ENCODE measurements around the gene KCNMB1.
"Not testable (repeated sequence)": the region's sequence is repeated elsewhere in the genome, so short reads cannot be mapped to it uniquely, and the experiment has no call there.

Gene KCNMB1

DNA sequence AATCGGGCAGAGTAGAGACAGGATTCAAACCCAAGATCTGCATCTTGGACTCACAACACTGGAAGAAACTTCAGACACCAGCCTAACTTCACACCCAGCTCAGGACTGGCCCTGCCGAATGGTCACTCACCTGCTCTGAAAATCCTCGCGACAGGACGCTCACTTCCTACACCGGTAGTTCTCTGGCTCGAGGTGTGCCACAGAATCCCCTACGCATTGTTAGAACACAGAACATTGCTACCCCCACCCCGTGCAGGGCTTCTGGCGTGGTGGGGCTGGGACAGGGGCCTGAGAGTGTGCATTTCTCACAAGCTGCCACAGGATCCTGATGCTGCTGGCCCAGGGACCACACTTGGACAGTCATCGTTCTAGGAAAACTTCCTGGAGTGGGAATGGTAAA is 12.1 kb downstream of the KCNMB1 start:
- no peak for DNase-seq (ENCODE audit: low spot score)

DNA sequence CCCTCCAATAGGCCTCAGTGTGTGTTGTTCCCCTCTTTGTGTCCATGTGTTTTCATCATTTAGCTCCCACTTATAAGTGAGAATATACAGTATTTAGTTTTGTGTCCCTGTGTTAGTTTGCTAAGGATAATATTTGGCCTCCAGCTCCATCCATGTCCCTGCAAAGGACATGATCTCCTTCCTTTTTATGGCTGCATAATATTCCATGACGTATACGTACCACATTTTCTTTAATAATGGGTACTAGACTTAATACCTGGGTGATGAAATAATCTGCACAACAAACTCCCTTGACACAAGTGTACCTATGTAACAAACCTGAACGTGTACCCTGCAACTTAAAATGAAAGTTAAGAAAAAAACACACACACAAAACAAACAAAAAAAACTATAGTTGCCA is 12.6 kb downstream of the KCNMB1 start:
- not testable (repeated sequence) for DNase-seq (ENCODE audit: low spot score)

DNA sequence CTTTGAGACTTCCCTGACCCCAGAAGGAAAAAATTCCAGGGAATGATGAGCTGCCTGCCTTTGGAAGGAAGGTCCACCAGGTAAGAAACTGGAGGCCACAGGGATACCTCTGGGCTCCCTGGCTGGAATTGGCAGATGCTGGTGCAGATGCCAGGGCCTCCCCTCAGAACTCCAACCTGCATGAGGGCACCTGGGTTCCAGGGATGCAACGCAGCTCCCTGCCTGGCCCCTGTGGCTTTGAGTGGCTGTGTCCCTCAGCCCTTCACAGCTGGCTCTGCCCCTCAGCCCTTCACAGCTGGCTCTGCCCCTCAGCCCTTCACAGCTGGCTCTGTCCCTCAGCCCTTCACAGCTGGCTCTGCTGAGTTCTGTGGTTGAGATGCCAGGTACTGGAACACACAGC is 13.9 kb downstream of the KCNMB1 start:
- no peak for DNase-seq (ENCODE audit: low spot score)

DNA sequence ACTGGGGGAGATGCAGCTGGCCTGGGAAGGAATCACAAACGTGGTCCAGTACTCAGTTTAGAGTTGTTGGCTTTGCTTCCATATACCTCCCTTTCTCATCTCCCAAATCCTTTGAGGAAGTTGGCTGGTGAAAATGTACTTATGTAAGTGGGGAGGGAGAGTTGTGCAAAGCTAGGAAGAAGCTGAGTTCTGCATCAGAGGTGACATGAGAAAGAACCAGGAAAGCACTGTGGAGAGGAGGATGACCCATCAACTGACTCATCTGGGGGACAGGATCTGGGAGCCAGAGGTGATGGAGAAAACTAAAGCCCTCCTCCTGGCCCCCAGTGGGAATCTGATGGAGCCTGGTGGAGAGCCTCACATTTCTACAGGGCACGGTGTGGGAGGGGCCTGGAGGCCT is 16.2 kb downstream of the KCNMB1 start:
- no peak for DNase-seq (ENCODE audit: low spot score)

DNA sequence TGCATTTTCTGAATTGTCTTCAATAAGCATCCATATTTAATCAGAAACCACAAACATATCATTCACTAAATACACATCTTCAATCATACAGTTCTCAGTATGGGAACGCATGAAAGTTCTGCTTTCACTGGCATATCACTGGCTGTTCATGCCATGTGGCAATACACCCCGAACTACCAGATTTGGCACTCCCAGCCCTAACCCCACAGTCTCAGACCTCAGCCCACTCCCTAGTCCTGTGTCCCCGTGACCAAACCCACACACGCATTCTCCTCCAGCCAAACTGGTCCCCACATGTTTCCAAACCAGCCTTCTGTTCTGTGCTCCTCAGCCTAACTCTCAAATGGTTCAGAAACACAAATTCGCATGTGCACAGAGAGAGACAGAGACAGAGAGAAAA is 20.6 kb downstream of the KCNMB1 start:
- DNase-seq (ENCODE audit: low spot score), result no peak

DNA sequence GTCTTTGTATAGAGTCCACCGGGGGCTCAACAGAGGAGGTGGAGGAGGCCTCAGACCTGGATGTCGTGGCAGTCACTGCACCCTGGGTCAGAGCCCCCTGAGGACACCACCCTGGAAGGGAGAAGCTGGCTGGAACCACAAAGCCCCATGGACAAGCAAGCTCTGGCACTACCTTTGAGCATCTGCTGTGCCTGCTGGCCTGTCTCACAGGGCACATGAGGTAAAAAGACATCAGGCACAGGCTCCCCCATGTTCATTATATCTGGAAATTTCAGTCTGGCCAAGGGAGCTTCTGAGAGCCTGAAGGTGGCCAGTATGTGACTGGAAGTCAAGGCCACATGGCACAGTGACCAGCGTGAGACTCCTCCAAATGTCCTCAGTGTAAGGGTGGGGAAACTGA is 22.9 kb downstream of the KCNMB1 start:
- DNase-seq (ENCODE audit: low spot score), result no peak

DNA sequence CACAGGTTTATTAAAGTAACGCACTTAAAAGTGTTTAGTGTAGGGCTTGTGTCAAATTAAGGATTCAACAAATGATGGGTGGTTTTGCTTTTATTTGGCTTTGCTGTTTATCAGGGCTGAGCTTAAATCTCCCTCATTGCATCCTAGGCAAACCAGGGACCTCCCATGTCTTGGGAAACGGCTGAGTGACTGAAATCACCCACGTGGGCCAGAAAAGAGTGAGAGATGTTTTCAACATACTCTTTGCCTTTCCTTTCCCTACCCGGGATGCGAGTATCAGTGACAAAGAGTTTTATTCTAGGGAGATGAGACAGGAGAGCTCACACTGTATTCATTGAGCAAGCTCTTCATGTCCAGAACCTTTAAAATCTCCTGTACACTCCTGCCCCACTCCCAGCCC is 23.3 kb downstream of the KCNMB1 start:
- no peak for DNase-seq (ENCODE audit: low spot score)

DNA sequence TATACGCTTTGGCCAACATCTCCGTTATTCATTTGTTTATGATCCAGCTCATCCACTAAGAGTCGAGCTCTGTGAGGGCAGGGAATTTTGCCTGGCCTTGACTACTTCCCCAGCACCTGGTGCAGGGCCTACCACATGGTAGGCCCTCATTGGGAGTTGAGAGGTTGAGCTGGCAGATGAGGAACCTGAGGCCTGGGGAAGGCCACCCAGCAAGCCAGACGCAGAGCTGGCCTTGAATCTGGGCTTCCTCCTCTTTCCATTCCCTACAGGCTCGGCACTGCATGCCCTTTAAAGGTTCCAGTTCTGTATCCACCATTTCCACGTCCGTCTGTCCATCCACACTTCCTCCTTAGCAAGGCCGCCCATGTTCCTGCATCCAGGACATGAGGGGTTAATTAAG is 24.2 kb downstream of the KCNMB1 start:
- no peak for DNase-seq (ENCODE audit: low spot score)

DNA sequence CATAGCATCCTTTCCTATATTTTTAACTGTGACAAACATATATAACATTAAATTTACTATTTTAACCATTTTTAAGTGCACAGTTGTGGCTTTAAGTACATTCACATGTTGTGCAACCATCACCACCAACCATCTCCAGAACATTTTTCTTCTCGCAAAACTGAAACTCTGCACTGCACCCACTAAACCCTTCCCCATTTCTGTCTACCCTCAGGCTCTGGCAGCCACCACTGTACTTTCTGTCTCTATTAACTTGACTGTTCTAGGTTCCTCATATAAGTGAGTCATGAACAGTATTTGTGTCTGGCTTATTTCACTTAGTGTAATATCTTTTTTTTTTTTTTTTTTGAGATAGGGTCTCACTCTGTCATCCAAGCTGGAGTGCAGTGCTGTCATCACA is 25.5 kb downstream of the KCNMB1 start:
- DNase-seq (ENCODE audit: low spot score), result no peak

DNA sequence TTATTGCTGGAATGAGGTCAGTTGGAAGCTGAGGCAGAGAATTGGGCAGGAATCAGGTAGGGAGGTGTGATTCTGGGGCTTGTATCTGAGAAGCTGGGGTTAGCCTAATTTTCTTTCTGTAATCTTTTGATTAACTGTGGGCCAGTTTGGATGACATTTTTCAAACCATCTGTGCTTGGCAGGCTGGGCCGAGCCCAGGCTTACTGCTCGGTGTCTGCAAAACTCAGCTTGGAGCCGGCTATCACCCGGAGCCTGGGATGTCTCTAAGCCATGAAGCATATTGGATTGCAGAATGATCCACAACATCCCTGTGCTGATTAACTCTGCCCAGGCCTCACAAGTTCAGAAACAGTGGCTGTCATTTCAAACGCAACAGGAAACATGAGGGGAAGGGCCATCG is 26.5 kb downstream of the KCNMB1 start:
- DNase-seq (ENCODE audit: low spot score), result no peak

DNA sequence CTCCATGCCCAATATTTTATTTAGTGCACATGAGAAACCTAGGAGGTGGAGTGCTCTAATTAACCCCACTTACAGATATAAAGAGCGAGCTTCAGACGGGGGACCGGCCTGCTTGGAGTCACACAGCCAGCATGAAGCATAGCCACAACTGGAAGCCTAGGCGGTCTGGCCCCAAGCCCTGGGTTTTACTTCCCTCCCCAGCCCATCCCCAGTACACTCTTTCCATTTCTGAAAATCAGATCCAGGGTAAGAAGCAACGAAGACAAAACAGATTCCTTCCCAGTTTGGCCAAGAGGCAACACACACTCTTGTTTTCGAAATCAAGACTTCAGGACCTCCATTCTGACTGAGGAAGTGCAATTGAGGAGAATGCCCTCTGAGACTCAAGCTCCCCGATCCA is 27.1 kb downstream of the KCNMB1 start:
- no peak for DNase-seq (ENCODE audit: low spot score)

DNA sequence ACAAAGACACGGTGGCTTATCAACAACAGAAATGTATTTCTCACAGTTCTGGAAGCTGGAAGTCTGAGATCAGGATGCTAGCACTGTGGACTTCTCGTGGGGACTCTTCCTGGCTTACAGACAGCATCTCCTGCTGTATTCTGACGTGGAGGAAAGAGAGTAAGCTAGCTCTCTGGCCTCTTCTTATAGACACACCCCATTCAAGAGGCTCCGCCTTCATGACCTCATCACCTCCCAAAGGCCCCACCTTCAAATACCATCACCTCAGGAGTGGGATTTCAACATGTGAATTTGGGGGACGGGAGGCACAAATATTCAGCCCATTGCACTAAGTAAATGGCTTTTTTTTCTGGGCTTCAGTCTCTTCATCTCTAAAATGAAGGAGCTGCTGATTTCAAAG is 27.6 kb downstream of the KCNMB1 start:
- DNase-seq (ENCODE audit: low spot score), result no peak

DNA sequence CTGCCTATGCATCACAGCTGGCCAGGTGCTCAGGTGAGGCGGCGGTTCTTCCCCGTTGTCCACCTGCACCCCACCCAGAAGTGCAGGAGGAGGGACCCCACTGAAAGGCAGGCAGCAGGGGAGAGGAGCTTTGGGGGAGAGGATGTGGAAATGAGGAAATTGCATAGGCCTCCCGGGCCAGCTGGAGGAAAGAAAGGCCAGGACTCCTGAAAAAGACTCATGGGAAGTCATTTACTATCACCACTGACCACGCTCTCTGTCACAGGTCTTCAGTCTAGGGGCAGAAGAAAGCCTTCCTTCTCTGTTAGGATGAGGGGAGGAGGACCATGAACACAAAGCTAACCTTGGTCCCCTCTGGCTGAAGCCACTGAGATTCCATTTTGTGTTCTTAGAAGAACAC is 28.1 kb downstream of the KCNMB1 start:
- no peak for DNase-seq (ENCODE audit: low spot score)

DNA sequence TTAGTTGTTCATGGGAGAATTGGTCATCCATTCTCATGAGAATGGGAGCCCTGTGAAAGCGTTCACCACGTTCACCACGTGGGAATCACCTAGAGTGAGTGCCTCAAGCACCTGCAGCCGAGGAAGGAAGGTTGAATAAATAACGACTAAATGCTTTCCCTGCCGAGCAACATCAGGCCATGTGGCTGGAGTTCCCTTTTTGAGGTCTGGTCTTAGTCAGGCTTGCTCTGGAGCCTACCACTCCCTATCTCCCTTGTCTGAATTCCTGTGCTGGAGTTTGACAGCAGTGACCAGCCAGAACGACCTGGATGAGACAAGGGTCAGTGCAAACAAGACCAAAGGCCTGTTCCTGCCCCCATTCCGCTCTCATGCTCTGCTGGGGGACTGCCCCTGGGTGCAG is 28.5 kb downstream of the KCNMB1 start:
- no peak for DNase-seq (ENCODE audit: low spot score)

DNA sequence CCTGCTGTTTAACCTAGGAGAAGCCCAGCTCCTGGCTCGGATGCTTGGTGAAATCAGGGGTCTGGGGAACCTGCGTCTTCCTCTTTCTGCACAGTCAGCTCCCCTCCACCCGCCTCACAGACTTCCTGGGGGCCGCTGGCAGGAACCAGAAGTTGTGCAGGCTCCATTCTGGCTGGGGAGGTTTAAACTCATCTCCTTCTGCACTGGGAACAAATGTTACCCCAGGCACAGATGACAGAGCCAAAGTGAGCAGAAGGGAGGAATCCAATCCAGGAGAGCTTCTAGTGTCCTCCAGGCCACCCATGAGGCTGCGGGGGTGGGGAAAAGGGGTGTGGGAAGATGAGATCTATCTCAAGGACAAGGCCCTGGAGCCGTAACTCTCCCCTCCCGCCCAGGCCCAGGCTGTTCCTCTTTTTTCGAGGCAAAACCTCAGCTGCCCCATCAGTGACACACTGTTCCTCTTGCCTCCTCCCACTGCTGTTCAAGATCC is 31.2 kb downstream of the KCNMB1 start:
- peak; percentile 14 for DNase-seq (ENCODE audit: low spot score)

DNA sequence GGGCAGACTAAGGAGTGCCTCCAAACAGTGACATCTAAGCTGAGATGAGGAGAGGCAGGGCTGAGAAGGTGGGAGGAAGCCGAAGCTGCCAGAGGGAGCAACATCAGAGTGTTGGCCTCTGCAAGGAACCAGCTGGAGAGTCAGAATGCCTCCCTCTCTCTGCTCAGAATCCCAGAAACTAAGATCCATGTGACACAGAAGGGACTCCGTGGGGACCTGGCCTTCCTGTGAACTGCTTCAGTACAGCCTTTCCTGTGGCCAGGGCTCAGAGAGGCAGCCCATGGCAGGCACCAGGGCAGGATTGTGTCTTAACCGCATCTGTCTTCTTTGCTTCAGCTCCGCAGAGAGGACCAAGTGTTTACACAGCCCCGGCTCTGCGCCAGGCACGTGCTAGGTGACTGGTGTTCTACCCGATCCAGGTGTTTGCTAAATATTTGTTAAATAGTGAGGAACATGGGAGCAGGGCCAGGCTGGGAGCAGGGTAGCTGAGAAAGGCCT is 33.5 kb downstream of the KCNMB1 start:
- DNase-seq (ENCODE audit: low spot score), result no peak

DNA sequence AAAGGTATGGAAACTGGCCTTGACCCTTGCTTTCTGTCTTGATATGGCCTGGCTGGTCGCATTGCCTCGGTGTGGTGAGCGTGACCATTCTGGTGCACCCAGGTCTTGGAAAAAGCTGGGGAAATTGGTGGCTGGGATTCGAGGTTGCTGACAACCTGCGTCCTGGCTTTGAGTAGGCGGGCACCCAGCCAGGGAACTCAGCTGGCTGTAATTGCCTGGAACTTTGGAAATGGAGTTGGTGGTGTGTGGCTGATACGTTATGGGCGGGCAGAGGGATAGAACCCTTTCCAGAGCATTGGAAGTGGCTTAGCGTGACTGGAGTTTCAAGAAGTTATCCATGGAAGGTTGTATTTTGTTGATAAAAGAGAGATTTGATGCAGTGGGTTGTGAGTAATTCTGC is 35.2 kb downstream of the KCNMB1 start:
- DNase-seq (ENCODE audit: low spot score), result no peak

DNA sequence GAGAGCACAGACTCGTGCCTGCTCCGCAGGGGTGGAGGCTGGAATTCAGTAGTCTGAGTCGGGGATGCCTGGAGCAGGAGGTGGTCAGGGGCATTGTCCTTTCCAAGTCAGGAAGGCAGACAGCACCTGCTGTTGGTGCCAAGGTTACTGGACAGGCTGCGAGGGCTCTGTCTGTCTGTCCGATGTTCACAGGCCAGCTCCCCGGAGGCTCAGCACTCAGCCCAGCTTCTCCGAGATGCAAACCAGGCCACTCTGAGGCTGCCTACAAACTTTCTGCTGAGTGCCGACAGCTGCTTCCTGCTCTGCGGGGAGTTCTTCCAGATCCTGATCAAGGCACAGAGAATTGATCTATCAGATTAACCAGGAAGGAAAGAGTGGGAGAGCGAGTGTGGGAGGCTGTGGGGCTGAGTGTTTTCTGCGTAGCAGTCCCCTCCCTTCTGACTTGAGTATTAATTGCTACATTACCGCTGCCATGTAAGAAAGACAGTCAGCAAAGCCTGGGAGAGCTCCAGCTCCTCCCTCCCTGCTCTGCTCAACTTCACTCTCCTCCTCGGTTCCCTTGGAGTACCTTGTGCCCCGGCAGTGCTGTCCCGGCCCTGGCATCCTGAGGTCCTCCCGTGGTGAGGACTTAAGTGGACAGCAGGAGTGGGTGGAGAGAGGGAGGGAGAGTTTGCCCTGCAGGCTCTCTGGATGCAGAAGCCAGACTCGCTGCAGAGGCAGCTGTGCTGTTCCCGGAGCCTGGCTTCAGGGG is 36.0 kb downstream of the KCNMB1 start:
- DNase-seq (ENCODE audit: low spot score), result no peak

DNA sequence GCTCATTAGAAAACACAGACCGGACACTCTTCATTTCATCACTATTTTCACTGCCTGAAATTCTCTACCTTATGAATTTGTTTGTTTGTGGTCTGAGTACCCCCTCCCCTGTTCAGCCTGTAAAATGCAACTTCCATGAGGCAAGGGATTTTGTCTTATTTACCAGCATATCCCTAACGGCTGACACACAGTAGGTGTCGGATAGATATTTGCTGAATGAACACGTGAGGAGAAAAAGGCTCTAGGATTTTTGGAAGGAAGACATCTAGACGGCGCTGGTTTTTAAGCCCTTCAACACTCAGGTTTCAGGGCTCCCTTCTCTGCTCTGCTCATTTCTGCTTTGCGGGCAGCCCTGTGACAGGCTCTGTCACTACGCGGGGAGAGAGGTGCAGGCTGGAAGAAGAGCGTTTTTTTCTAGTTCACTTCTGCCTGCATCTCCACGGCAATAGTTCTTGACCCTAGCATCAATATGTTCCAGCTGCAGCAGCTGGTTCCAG is 41.0 kb downstream of the KCNMB1 start:
- DNase-seq (ENCODE audit: low spot score), result no peak

DNA sequence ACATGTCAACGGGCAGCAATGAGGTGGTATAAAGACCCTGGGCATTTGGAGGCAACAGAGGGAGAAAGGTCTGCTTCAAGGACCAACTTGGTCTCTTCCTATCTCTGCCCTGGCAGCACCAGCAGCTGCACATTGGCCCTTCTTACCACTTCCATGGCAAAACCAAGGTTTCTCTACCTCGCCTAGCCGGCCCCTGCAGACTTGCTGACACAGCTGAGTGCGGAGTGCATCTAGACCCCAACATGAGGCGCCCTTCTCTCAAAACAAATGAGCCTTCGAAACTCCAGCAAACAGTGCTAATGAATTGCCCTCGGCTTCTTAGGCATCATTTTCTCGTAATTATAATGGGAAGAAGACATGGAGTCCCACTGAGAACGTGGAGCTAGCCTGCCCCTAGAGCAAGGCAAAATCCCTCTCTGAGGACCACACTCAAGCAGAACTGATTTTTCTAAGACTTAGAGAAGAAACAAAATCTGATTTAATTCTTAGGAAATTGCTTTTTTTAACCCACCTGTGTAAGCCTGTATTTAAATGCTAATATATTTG is 42.1 kb downstream of the KCNMB1 start:
- no peak for DNase-seq (ENCODE audit: low spot score)

DNA sequence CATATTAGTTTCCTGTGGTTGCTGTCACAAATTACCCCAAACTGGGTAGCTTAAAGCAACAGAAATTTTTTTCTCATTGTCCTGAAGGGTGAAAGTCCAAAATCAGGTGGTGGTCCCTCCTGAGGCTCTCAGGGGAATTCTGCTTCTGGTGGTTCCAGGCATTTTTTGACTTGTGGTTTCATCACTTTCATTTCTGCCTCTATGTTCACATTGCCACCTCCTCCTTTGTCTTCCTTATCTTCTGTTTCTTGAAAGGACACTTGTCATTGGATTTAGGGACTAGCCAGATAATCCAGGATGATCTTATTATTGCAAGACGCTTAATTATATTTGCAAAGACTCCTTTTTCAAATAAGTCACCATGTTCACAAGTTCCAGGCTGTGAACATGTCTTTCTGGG is 43.2 kb downstream of the KCNMB1 start:
- DNase-seq (ENCODE audit: low spot score), result no peak

DNA sequence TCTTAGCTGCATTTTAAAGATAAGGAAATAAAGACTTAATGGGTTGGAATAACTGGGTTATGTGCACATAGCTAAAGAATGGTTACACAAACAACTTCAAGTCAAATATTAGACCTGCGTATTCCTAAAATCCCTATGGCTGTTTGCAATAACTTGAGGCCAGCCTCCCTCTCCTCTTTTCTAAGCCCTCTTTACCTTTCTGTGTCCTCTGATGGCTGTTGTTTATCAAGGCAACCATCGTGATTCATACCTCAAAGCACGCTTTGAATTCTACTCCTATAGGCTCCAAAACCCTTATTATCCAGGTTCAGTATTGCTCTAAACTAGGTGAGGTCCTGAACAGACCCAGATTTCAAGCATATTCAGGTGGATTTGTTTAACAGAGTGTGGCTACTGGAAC is 46.0 kb downstream of the KCNMB1 start:
- DNase-seq (ENCODE audit: low spot score), result no peak

DNA sequence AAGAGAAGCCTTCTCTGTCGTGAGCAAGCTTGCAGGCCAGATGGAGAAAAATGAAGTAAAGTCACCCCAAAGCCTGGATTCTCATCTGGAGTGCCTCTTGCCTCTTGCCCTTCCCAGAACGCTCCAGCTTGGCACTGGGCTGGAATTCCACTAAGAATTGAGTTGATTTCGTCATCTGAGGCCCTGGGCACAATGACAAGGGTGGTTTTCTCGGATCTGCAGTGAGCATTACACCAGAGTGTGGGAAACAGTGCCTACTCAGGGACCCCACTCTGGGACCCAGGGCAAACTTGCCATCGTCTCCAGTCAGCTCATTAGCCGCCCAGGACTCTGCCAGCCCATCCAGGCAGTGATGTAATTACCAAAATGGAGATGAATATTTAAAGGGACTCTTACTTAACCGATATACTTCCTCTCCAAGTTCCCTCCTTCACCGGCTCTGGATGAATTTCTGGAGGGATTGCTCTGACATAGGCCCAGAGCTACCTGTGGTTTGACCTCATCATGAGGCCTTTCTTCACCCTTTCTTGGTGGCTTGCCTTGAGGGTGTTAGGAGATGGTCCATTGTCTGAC is 46.9 kb downstream of the KCNMB1 start:
- DNase-seq (ENCODE audit: low spot score), result no peak
